Hematopoietic multipotent progenitor cell treated with erythropoietin and hydrocortisone succinate and interleukin-3 and kit ligand, for 4 days (in vitro differentiated cells): ENCODE measurements around the gene SETD1A.

Experiments
- DNase-seq: peaks from one replicate; pipeline ENCODE4 v3.0.0-alpha.2; 2015

Gene SETD1A

GRCh38 chr16:31025339-31025738 is 67.8 kb downstream of the SETD1A start:
- no peak for DNase-seq

DNA sequence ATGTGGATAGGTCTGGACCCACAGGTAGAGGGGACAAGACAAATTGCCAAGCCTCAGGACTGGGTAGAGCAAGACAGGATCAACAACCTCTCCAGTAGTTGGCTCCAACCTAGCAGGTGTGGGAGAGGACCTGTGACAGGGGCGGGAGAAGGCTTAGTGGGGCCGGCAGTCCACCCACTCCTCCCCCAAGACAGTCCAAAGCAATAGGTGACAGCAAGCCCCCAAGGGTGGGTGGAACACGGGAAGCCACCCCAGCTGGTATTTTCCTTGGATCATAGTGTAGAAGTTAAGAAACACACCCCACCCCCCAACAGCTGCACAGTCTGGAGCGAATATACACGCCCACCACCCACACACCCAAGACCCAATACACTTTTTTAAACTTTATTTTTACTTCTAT is 71.7 kb downstream of the SETD1A start:
- DNase-seq = no peak

DNA sequence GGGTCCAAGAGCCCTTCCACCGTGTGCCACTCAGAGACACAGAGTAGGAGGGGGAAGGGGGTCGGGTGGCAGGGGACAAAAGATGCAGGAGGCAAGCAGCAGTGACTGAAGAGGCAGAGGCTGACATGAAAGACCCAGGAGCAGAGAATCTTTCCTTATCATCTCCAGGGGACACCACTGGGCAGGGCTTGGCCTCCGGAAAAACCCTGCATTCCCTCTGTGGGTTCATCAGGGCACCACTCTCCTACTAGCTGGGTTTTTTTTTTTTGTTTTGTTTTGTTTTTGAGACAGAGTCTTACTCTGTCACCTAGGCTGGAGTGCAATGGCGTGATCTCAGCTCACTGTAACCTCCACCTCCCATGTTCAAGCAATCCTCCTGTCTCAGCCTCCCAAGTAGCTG is 73.7 kb downstream of the SETD1A start:
- DNase-seq = no peak

GRCh38 chr16:31032736-31033708 is 75.5 kb downstream of the SETD1A start, which contains the start of gene STX4:
Gene STX4 (plus strand): TSS chr16:31033558. CDS start chr16:31033806, 248 bp downstream.
- peak; percentile 99 for DNase-seq

DNA sequence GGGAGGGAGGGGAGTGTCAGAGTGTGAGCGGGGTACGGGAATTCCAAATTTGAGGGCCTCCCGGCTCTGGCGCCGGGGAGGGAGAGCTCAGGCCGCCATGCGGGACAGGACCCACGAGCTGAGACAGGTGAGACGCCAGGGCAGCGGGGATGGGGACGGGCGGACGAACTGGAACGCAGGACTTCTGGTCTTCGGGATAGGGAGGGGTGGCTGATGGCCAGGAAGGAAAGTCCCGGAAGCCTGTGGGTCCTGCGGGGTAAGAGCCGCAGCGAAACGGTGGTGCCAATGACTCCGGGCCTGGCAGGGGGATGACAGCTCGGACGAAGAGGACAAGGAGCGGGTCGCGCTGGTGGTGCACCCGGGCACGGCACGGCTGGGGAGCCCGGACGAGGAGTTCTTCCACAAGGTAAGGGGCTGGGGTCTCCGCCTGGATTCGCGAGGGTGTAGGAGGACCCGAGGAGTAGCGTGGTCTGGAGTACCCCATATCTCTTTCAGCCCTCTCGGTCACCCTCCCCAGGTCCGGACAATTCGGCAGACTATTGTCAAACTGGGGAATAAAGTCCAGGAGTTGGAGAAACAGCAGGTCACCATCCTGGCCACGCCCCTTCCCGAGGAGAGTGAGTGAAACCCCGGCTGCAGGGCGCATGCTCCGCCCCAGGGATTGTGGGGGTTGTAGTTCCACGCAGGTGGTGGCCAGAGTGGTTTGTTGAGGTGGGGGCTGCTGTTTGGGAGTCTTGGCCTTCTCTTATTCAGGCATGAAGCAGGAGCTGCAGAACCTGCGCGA is 76.3 kb downstream of the SETD1A start:
- DNase-seq = peak; percentile 95
